Right renal pelvis (tissue), 4 donors: Measurements from ENCODE around the gene GCN1. TPM values are rescaled to one million over a fixed set of nuclear protein-coding genes. Genes with fewer than 3 reads are reported as not detected.

Experiments used
- DNase-seq, 4 donors: peaks; one replicate each; pipeline ENCODE4 v3.0.0-alpha.2; 2013; ENCODE audit warnings: low read depth in 4 of 4, low spot score in 3 of 4, missing footprints in 1 of 4
- polyA plus RNA-seq, 4 donors: library from polyadenylated mRNA; unstranded; fragments of 120-200 nt; gene quantifications; one replicate each; pipeline ENCODE4 v1.2.1, GENCODE V29; 2013; ENCODE audit not compliant: insufficient read length in 4 of 4

The GCN1 gene
- polyA plus RNA-seq, 4 donors = 44.9 to 55.4 (median 51.4) TPM

- no peak for DNase-seq
Measured at GRCh38 chr12:120098756-120099470, 95.6 kb downstream of the GCN1 start.

- no peak for DNase-seq
Measured at GRCh38 chr12:120096671-120097202, 97.8 kb downstream of the GCN1 start.

- DNase-seq = no peak
Measured at GRCh38 chr12:120095736-120096135, 98.8 kb downstream of the GCN1 start.

DNA sequence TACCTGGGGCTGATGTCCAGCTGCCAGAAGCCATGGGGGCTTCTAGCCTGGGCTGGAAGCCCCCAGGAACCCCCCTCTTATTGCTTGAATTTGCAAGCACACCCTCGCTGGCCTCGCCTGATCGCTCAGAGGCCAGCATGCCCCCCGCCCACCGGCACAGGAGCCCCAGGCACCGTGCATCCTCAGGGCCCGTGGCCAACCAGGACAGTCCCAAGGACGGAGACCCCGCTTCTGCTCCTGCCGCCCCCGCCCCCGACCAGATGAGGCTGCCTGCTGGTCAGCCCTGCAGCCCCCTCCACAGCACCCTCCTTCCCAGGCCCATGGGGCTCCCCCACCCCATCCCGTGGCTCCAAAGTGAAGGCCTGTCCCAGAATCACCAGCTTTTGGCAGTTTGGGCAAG is 99.2 kb downstream of the GCN1 start:
- DNase-seq = no peak

- no peak for DNase-seq
Measured at GRCh38 chr12:120094485-120094884, 100.0 kb downstream of the GCN1 start.

DNA sequence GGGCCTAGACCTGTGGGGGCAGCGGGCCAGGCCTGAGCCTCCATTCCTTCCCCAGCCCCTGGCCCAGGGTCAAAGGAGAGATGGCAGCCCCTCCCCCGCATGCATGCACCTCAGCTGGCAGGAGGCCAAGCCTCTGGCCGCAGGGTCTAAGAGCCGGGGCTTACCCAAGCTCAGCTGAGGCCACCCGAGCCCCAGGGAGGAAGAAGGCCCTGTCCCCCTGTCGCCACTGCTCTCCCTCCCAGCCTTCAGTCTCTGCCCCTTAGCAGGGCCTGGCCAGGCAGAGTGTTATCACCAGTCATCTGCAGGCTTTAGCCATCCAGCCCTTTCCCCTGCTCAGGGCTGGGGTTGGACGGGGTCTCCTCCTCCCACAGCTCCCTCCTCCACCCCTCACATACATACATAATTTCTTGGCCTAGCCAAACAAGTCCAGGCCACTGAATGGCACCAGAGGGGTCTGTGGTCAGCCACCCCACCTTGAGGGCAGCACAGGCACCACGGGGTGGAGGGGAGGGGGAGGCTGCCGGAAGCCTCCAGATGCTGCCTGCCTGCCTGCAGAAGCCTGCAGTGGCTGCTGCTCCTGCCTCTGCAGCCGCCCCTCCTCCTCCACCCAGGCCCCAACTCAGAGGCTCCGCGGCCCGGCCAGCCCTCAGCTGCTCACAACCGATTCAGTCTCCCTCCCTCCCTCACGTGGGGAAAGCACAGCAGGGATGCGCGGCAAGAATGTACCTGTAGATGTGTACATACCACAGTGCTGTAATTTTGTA is 100.7 kb downstream of the GCN1 start:
- DNase-seq = no peak

DNA sequence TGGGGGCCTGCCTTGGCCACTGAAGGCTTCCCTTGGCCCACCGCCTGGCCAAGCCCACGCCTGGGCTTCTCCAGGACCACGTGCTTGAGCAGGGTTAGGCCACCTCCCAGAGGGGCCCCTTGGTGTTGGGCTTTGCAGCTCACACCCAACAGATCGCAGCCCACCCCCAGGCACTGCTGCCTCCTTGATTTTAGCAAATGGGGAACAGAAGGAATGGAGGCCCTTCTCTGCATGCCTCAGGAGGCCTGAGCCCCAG is 101.3 kb downstream of the GCN1 start:
- DNase-seq = no peak

DNA sequence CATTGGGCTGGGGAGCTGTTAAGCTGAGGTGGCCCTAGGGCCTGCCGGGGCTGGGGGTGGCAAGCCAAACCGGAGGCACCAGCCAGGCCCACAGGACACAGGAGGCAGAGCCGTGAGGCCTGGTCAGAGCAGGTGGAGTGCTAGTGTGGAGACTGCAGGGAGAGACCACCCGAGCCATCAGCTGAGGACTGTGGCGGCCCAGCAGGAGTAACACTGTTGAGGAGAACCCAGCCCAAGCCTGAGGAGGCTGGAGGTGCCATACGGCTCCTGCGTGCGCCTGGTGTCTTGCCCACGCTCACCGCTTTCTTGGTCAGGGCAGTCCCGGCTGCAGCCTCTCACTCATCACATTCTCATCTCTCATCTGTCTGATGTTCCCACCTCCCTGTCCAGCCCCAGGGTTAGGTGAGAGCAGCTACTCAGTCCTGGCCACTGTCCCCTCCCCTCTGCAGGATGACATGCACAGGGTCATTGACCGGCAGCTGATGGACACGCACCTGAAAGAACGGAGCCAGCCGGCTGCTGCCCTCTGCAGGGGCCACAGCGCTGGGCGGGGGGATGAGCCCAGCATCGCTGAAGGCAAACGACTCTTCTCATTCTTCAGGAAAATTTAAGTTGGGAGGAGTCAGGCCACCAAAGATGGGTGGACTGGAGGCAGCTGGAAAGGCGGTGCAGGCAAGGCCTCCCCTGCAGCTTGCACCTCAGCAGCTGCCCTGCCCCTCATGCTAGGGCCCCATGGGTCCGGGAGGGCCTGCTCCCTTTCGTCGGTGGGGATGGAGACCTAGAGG is 101.8 kb downstream of the GCN1 start:
- DNase-seq = no peak

- DNase-seq = no peak
Measured at GRCh38 chr12:120091371-120092090, 103.0 kb downstream of the GCN1 start.

DNA sequence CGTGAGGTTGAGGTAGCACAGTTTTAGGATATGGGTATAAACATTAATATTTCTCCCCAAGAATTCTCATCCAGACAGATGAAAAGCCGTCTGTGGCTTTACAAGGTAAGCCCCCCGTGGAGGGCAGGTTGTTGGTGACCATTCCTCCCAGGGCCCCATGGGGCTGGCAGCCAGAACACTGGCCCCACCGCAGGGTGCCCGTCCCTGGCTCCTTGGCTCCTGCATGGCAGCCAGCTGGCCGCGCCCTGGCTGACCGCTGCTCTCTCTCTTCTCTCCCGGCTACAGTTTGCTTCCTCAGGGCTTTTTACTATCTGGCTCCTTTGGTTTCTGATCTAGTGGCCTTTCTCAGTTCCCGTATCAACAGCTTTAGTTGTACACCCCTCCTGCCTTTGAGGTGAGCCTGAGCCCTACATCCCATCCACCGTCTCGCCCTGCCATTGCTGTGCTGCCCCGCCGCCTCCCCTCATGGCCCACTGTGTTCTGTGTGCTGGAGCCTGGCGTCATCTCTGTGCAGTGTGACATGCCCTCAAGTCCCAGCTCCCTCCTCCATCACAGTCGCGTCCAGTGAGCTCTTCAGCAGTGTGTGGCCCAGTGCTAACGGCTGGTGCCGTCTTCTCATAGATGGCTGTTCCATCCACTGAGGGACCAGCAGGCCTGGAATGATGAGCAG is 103.8 kb downstream of the GCN1 start:
- no peak for DNase-seq

GRCh38 chr12:120090206-120090605 is 104.3 kb downstream of the GCN1 start:
- DNase-seq = no peak

GRCh38 chr12:120089796-120090195 is 104.7 kb downstream of the GCN1 start:
- DNase-seq = no peak

- no peak for DNase-seq
Measured at GRCh38 chr12:120089105-120089504, 105.4 kb downstream of the GCN1 start.

- DNase-seq = peak; percentile 92 to 98 (median 94)
Measured at GRCh38 chr12:120086801-120087621, 107.5 kb downstream of the GCN1 start.

GRCh38 chr12:120085920-120086645 is 108.4 kb downstream of the GCN1 start:
- DNase-seq = no peak

GRCh38 chr12:120081641-120082040 is 112.9 kb downstream of the GCN1 start:
- no peak for DNase-seq

DNA sequence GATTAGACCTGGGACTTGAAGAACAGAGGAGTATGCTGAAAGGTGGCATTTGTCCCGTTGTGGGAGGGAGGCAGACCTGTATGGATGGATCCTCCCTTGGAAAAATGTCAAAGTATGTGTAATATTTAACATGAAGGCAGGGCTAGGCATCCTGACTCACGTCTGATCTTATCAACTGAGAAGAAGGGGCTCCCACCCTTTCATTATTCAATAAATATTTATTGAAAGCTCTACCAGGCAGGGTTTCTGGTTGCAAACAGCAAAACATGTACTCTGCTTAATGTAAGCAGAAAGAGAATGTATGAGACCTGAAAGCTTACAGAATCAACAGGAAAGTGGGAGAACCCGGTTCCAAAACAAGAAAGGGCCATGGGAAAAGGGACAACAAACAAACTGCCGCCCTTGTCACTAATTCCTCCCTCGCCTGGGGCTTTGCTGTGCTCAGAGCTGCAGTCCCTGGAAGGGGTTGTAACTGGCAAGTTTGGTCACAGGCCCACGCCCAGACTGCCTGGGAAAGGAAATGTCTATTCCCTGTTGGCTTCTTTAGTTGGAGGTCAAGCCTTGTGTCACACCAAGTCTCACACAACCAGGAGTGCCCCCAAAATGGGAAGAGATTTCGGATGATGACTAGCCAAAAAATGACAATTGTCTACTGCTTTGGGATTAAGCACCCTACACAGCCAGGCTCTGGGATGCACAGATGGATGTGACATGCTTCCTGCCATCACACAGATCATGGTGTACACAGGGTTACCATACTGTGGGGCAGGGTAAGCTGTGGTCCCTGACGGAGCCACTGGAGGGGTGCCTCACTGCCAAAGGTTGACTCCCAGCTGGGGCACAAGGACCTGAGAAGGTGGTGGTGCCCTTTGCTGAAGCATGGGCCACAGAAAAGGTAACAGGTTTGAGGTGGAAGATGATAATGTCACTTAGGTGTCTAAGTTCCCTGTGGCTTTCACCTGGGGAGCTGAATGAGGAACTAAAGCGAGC is 114.8 kb downstream of the GCN1 start:
- no peak for DNase-seq
